Gastroesophageal sphincter (tissue), 3 donors: ENCODE results near the gene ACOX3.

Source experiments
- EP300 ChIP-seq: sonication (generic); formaldehyde crosslinking; IDR thresholded peaks from one replicate; pipeline ENCODE4 v1.6.1; 2017; ENCODE audit warnings: antibody characterized with exemption, mild to moderate bottlenecking
- POLR2A ChIP-seq, 2 donors: fragments of 450-650 bp; IDR thresholded peaks; one replicate each; pipeline ENCODE4 v1.6.1; 2017; ENCODE audit warnings: antibody characterized with exemption in 2 of 2, mild to moderate bottlenecking in 2 of 2, moderate library complexity in 1 of 2
- POLR2AphosphoS5 ChIP-seq: sonication (generic); formaldehyde crosslinking; IDR thresholded peaks from one replicate; pipeline ENCODE4 v1.6.1; 2017; ENCODE audit warnings: antibody characterized with exemption
- TF ChIP-seq, protein P1 (sequence below), 4 experiments: fragments of 200-600 bp in 2 of 4; fragments of 450-650 bp in 2 of 4; sonication (generic) in 1 of 4; IDR thresholded peaks; one replicate each; pipeline ENCODE4 v1.5.1; 2017 to 2019; ENCODE audit warnings: antibody characterized with exemption in 4 of 4, mild to moderate bottlenecking in 2 of 4, moderate library complexity in 2 of 4

- TF ChIP-seq, protein P1, sequence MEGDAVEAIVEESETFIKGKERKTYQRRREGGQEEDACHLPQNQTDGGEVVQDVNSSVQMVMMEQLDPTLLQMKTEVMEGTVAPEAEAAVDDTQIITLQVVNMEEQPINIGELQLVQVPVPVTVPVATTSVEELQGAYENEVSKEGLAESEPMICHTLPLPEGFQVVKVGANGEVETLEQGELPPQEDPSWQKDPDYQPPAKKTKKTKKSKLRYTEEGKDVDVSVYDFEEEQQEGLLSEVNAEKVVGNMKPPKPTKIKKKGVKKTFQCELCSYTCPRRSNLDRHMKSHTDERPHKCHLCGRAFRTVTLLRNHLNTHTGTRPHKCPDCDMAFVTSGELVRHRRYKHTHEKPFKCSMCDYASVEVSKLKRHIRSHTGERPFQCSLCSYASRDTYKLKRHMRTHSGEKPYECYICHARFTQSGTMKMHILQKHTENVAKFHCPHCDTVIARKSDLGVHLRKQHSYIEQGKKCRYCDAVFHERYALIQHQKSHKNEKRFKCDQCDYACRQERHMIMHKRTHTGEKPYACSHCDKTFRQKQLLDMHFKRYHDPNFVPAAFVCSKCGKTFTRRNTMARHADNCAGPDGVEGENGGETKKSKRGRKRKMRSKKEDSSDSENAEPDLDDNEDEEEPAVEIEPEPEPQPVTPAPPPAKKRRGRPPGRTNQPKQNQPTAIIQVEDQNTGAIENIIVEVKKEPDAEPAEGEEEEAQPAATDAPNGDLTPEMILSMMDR (IDR thresholded peaks at IDR 0.05) = no peak
- TF ChIP-seq POLR2AphosphoS5 (no peak), POLR2A (IDR thresholded peaks at IDR 0.05) (no peak), EP300 (no peak)
Observed at GRCh38 chr4:8365951-8366350, 74.6 kb downstream of the ACOX3 start.
